ENCODE measurements around the gene PEX5L. TPM values are rescaled to one million over a fixed set of nuclear protein-coding genes. Genes with fewer than 3 reads are reported as not detected.

The PEX5L gene
- total and polyA plus RNA-seq, 3 donors from 2014 or later, result 6.3 to 7.3 (median 6.6) TPM

DNA sequence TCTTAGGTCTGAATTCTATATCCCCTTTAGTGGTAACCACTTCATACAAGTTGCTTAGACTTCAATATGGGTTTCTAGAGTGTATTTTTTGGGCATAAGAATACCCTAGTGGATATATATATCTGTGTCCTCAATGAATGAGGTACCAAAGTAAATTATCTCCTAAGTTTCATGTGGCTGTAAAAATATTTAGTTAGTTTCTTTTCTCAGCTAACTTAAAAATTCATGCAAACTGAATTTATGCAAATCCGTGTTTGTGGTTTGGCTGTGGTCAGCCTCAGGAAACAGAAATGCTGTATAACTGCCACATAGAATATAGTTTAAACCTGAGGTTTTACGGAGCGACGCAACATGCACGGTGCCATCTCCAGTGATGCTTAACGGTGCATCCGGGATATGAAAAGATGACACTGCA, 80.3 kb downstream of the PEX5L start:
- Histone ChIP-seq H3K27me3 (no peaks in the 10 kb centered on the region), H3K4me3 (no peak overlapping the region), H3K27ac (no peak overlapping the region), H3K36me3 (ENCODE audit: low read depth, missing control alignments) (no peaks in the 10 kb centered on the region), H3K4me1 (no peaks in the 10 kb centered on the region), H3K9me3 (no peaks in the 10 kb centered on the region)
- intact Hi-C loops (cut with DNase I; ENCODE audit: low total_unique reads), result no loop called here
- 86 to 89% methylated on average over 7 of the region's 7 CpGs for WGBS, 2 donors
- TF ChIP-seq, protein P1, sequence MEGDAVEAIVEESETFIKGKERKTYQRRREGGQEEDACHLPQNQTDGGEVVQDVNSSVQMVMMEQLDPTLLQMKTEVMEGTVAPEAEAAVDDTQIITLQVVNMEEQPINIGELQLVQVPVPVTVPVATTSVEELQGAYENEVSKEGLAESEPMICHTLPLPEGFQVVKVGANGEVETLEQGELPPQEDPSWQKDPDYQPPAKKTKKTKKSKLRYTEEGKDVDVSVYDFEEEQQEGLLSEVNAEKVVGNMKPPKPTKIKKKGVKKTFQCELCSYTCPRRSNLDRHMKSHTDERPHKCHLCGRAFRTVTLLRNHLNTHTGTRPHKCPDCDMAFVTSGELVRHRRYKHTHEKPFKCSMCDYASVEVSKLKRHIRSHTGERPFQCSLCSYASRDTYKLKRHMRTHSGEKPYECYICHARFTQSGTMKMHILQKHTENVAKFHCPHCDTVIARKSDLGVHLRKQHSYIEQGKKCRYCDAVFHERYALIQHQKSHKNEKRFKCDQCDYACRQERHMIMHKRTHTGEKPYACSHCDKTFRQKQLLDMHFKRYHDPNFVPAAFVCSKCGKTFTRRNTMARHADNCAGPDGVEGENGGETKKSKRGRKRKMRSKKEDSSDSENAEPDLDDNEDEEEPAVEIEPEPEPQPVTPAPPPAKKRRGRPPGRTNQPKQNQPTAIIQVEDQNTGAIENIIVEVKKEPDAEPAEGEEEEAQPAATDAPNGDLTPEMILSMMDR (IDR thresholded peaks at IDR 0.05), result no peak
- no peak for TF ChIP-seq POLR2A (IDR thresholded peaks at IDR 0.05)
- DNase-seq, result no peak

DNA sequence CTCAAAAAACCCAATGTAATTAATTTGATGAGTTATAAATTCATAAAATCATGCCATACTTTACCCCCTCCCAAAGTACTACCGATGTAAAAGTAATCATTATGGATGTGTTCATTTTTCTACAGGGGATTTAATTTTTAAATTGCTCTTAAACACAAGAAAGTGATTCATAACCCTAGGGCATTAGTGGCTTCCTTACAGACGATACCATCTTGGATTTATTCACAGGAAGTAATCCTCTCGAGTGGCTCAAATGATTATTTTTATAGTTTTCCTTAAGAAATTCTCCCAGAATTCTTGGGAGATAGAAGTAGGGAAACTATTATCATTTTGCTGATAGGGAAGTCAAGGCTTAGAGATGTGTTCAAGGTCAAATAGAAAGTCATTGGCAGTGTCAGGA, 80.9 kb downstream of the PEX5L start:
- H3K36me3 ChIP-seq (ENCODE audit: low read depth, missing control alignments), result no peaks in the 10 kb centered on the region
- WGBS, 2 donors, result 49 to 53% methylated on average over 3 of the region's 3 CpGs
- no peak for DNase-seq
- intact Hi-C loops (cut with DNase I; ENCODE audit: low total_unique reads), result no loop called here
- H3K27me3 ChIP-seq, result no peaks in the 10 kb centered on the region
- no peak for TF ChIP-seq POLR2A (IDR thresholded peaks at IDR 0.05)
- TF ChIP-seq, protein P1 (IDR thresholded peaks at IDR 0.05), result no peak
- no peak overlapping the region for H3K4me3 ChIP-seq
- no peaks in the 10 kb centered on the region for H3K4me1 ChIP-seq
- H3K9me3 ChIP-seq, result no peaks in the 10 kb centered on the region
- no peak overlapping the region for H3K27ac ChIP-seq

- Histone ChIP-seq H3K36me3 (ENCODE audit: low read depth, missing control alignments) (no peaks in the 10 kb centered on the region), H3K4me3 (no peak overlapping the region), H3K9me3 (no peaks in the 10 kb centered on the region), H3K27me3 (no peaks in the 10 kb centered on the region), H3K4me1 (no peaks in the 10 kb centered on the region), H3K27ac (no peak overlapping the region)
- no peak for TF ChIP-seq POLR2A (IDR thresholded peaks at IDR 0.05)
- TF ChIP-seq, protein P1 (IDR thresholded peaks at IDR 0.05), result no peak
- 74 to 81% methylated on average over 5 of the region's 5 CpGs for WGBS, 2 donors
- intact Hi-C loops (cut with DNase I; ENCODE audit: low total_unique reads), result no loop called here
- DNase-seq, result no peak
These were observed 81.5 kb downstream of the PEX5L start for GRCh38 chr3:179955286-179955685.

GRCh38 chr3:179953993-179954870, 82.5 kb downstream of the PEX5L start:
- H3K9me3 ChIP-seq, result no peaks in the 10 kb centered on the region
- WGBS, 2 donors, result 67 to 76% methylated on average over 8 of the region's 8 CpGs
- TF ChIP-seq, protein P1 (IDR thresholded peaks at IDR 0.05), result no peak
- no peak for TF ChIP-seq POLR2A (IDR thresholded peaks at IDR 0.05)
- DNase-seq, result no peak
- no peak overlapping the region for H3K27ac ChIP-seq
- H3K36me3 ChIP-seq (ENCODE audit: low read depth, missing control alignments), result no peaks in the 10 kb centered on the region
- H3K27me3 ChIP-seq, result no peaks in the 10 kb centered on the region
- H3K4me3 ChIP-seq, result no peak overlapping the region
- intact Hi-C loops (cut with DNase I; ENCODE audit: low total_unique reads), result no loop called here
- H3K4me1 ChIP-seq, result no peaks in the 10 kb centered on the region

GRCh38 chr3:179950840-179951239, 85.9 kb downstream of the PEX5L start:
- Histone ChIP-seq H3K9me3 (no peaks in the 10 kb centered on the region), H3K4me3 (no peak overlapping the region), H3K27ac (no peak overlapping the region), H3K4me1 (no peaks in the 10 kb centered on the region), H3K36me3 (ENCODE audit: low read depth, missing control alignments) (no peaks in the 10 kb centered on the region), H3K27me3 (no peaks in the 10 kb centered on the region)
- WGBS, 2 donors, result 81 to 86% methylated on average over 5 of the region's 5 CpGs
- DNase-seq, result no peak
- TF ChIP-seq, protein P1 (IDR thresholded peaks at IDR 0.05), result no peak
- no peak for TF ChIP-seq POLR2A (IDR thresholded peaks at IDR 0.05)
- intact Hi-C loops (cut with DNase I; ENCODE audit: low total_unique reads), result no loop called here
